ENCODE results near the gene FANCL. TPM values are rescaled to one million over a fixed set of nuclear protein-coding genes. Genes with fewer than 3 reads are reported as not detected.

The FANCL gene
- total RNA-seq, 1 experiment from 2014 or later: 34.5 TPM

DNA sequence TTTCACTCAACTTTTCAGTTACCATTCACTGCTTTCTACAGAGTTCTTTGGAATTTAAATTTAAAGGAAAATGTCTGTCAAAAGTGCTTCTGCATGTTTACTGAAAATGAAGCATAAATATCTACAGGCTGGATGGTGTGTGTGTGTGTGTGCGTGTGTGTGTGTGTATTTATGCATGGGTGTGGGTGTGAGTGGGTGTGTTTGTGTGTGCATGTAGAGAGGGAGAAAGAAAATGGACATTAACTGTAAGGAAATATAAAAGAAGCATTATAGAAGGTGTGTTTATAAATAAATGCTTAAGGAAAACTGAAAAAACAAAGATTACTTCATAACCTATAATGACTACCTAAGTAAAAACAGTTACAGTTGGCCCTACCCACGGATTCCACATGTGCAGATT, 43.2 kb downstream of the FANCL start (continued):
- TF ChIP-seq CTCF (IDR thresholded peaks at IDR 0.05 in 2 of 3, conservative IDR thresholded peaks at IDR 0.05 in 1 of 3; ENCODE audit: borderline replicate concordance in 1 of 3, insufficient read depth in 1 of 3, low read depth in 2 of 3, low read length in 2 of 3): no peak

- no TSS peak for BruUV-seq (replicated peaks)
- peaks cover 15% of the 10 kb centered on the region for H3K79me2 ChIP-seq (ENCODE audit: insufficient read depth, low read length)
- no peaks in the 10 kb centered on the region for H3K27me3 ChIP-seq (ENCODE audit: insufficient read depth, low read length)
- ChIA-PET RAD21 (ENCODE audit: low non-redundant PET in 1 of 2, low total read pairs in 2 of 2, uncharacterized antibody in 2 of 2, unreplicated experiment in 2 of 2) (no interaction called here), CTCF (no interaction called here), POLR2A (no interaction called here)
- H3K4me3 ChIP-seq (replicated peaks in 1 of 2; ENCODE audit: low read depth in 1 of 2, low read length in 2 of 2): no peak overlapping the region
- DNase-seq (ENCODE audit: low read depth, low spot score): no peak
- no peak overlapping the region for H3K27ac ChIP-seq (ENCODE audit: low read depth, low read length)
- H3K9me3 ChIP-seq (ENCODE audit: control insufficient read depth in 1 of 2, insufficient read depth in 1 of 2, low read depth in 1 of 2, low read length in 2 of 2): no peaks in the 10 kb centered on the region
- no peak for ATAC-seq
- H3K4me2 ChIP-seq (ENCODE audit: low read length): no peak overlapping the region
- H2AFZ ChIP-seq (ENCODE audit: low read depth, low read length, poor library complexity, severe bottlenecking): no peak overlapping the region
- no peaks in the 10 kb centered on the region for H3K4me1 ChIP-seq (ENCODE audit: control insufficient read depth in 1 of 2, insufficient read depth in 2 of 2, low read length in 2 of 2)
- peaks cover 10 to 13% of the 10 kb centered on the region in 2 experiments for H3K36me3 ChIP-seq (ENCODE audit: control insufficient read depth in 1 of 2, insufficient read depth in 2 of 2, low read length in 2 of 2)
- H3K9me2 ChIP-seq (ENCODE audit: insufficient read depth): no peaks in the 10 kb centered on the region
- no peaks in the 10 kb centered on the region for H4K20me1 ChIP-seq (ENCODE audit: insufficient read depth)
- intact Hi-C loops (cut with micrococcal nuclease): no loop called here
- no peak overlapping the region for H3K9ac ChIP-seq (ENCODE audit: low read length)
- TF ChIP-seq SRF (IDR thresholded peaks at IDR 0.05; ENCODE audit: low read depth) (no peak), YY1 (IDR thresholded peaks at IDR 0.05; ENCODE audit: extremely low read depth, insufficient replicate concordance, low read depth, low read length) (no peak), SP1 (IDR thresholded peaks at IDR 0.05; ENCODE audit: low read depth) (no peak), JUND (IDR thresholded peaks at IDR 0.05) (no peak), MAX (IDR thresholded peaks at IDR 0.05) (no peak), SIN3A (IDR thresholded peaks at IDR 0.05; ENCODE audit: low read depth) (no peak), TCF7L2 (IDR thresholded peaks at IDR 0.05; ENCODE audit: borderline replicate concordance, extremely low read depth, insufficient read depth, insufficient read length) (no peak), ZNF274 (IDR thresholded peaks at IDR 0.05; ENCODE audit: low read depth, low read length) (no peak), REST (IDR thresholded peaks at IDR 0.05; ENCODE audit: low read depth) (no peak), EGR1 (IDR thresholded peaks at IDR 0.05; ENCODE audit: low read depth) (no peak), RAD21 (IDR thresholded peaks at IDR 0.05; ENCODE audit: low read depth) (no peak), EZH2 (IDR thresholded peaks at IDR 0.05) (no peak), EZH2phosphoT487 (IDR thresholded peaks at IDR 0.05; ENCODE audit: borderline replicate concordance) (no peak), CTCF (IDR thresholded peaks at IDR 0.05 in 2 of 3, conservative IDR thresholded peaks at IDR 0.05 in 1 of 3; ENCODE audit: borderline replicate concordance in 1 of 3, insufficient read depth in 1 of 3, low read depth in 2 of 3, low read length in 2 of 3) (no peak), ZFX (IDR thresholded peaks at IDR 0.05) (no peak), FOSL1 (IDR thresholded peaks at IDR 0.05; ENCODE audit: low read depth) (no peak), ELF1 (IDR thresholded peaks at IDR 0.05; ENCODE audit: borderline replicate concordance, low read depth) (no peak), POLR2A (IDR thresholded peaks at IDR 0.05; ENCODE audit: borderline replicate concordance, extremely low read depth, insufficient read depth, insufficient read length) (no peak)
These were observed 45.5 kb downstream of the FANCL start for GRCh38 chr2:58195662-58196061.
